Epidermal melanocyte (primary cell): ENCODE measurements around the gene EFCAB12.
A peak's percentile ranks its signal among the peaks of the same experiment; 100 is the strongest.
"Not testable (repeated sequence)": the region's sequence is repeated elsewhere in the genome, so short reads cannot be mapped to it uniquely, and the experiment has no call there.

Experiments
- DNase-seq: peaks from one replicate; pipeline ENCODE4 v3.0.0; 2011; ENCODE audit warnings: low spot score; ENCODE audit not compliant: insufficient read length

Gene EFCAB12

DNA sequence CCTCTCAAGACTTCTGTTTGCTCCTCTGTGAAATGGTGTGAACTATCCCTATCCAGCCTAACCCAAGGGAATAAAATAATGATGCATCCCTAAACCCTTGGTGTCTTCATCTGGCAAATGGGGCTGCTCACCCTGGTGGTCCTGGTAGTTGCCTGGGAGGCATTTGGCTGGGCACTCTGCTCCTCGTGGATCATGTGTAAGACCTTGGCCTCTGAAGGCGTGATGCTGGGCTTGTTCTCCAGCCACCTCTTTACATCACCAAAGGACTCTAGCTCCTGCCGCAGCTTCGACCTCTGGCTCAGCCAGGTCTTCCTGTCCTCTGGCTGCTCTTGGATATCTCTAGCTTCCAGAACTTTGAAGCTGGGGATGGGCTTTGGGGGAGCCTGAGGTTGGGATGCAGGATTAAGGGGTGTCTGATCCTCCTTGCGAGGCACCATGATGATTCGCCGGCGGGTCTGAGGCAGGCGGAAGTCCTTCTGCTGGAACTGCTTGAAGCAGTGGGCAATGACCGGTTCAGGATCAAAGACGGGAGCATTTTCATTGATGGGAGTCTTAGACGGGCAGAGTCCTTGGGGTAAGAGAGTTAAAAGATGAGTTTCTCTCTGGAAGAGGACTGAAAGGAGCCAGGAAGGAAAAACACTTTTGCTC is 7.1 kb downstream of the EFCAB12 start:
- DNase-seq: no peak

DNA sequence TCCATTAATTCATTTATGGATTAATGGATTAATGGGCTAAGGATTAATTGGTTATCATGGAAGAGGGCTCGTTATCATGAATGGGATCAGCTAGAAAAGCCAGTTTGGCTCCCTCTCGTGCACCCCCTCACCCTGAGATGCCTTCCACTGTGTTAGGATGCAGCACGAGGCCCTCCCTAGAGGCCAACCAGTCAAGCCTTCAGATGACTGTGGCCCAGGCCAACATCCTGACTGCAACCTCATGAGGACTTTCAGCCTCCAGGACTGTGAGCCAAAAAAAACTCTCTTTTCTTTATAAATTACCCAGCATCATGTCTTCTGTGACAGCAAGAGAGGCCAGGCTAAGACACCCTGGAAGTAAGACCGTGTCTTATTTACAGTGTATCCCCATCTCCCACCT is 9.0 kb downstream of the EFCAB12 start:
- no peak for DNase-seq

DNA sequence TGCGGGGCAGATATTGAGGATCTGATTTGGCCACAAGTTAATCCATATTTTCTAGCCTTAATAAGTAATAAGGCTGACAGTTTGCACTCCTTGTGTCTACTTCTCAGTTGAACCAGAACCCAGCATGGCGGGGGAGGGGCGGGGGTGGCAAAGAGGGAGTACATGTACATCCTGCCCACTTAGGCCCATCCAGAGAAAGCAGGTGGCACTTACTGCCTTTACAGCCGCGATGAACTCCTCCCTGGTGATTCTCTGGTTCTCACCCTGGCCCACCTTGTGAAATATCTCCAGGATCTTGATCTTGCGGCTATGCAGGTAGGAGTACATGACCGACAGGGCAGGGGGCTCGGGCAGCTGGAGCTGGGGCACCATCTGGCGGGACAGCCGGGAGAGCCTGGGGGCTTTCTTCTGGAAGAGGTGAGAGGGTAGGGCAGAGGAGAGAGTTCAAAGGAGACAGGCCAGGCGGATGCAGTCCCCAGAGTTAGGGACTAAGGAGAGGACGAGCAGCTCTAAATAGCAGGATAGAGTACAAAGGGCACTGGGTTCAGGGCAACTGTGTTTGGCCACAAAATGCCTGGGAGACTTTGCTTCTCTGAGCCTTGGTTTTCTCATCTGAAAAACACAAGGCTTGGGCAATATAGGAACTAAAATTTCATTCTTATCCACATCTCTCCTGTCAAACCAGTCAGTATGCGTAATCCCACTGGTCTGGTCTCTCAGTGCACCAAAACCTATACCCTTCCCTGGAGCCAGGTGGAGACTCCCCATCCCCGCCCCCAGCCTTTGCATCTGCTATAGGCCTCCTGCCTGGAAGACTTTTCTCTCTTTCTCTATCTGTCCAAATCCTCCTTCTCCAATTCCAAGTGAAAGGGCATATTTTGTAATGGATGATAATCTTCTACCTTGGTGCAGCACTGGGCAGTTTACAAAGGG is 10.1 kb downstream of the EFCAB12 start:
- no peak for DNase-seq

DNA sequence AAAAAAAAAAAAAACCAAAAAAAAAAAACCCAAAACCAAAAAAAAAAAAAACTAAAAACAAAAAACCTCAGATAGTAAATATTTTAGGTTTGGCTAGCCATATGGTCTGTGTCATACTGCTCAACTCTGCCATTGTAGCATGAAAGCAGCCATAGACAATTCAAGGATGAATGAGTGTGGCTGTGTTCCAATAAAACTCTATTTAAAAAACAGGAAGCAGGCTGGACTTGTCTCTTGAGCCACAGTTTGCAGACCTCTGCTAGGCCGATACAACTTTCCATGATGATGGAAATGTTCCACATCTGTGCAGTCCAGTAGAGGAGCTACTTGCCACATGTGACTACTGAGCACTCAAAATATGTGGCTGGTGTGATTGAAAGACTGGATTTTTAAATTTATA is 11.1 kb downstream of the EFCAB12 start:
- DNase-seq: no peak

DNA sequence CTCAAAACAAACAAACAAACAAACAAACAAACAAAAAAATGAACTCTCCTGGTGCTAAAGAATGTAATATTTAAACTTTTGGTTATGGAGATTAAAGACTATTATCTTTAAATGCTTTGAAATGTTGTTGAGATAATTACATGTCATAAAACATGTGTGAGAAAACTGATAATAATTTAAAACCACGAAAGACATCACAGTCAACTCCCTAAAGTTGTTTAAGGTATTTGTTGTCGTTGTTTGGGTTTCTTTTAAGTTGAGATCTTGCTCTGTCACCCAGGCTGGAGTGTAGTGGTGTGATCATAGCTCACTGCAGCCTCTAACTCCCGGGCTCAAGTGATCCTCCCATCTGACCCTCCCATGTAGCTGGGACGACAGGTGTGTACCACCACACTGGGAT is 12.0 kb downstream of the EFCAB12 start:
- no peak for DNase-seq

DNA sequence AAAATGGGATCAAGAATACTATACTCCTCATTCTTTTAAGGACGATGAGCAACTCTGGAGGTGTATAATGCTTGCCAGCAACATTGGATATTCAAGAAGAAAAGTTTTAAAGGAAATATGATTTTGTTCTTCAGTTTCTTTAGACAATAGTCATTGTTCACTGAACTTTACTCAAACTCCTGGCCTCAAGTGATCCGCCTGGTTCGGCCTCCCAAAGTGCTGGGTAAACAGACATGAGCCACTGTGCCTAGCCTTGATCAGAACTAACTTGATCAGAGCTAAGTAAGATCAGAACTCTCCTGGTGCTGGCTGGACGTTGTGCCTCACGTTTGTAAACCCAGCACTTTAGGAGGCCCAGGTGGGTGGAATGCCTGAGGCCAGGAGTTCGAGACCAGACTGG is 12.6 kb downstream of the EFCAB12 start:
- no peak for DNase-seq

DNA sequence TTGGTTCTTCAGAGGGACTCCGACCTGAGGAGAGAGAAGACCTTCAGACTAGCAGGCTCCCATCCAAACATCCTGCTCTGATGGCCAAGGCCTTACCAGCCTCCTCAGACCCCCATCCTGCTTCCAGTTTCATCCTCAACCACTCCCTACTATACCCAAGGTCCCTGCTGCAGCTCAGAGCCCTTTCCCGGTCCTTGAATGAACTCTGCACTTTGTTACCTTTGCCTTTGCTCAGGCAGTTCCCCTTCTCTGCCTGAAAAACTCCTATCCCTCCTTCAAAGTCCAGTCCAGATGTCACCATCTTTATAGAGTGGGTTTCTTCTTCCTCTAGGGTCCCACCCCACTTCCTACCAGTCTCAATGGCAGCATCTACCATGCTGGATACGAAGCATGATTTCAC is 13.1 kb downstream of the EFCAB12 start:
- no peak for DNase-seq

DNA sequence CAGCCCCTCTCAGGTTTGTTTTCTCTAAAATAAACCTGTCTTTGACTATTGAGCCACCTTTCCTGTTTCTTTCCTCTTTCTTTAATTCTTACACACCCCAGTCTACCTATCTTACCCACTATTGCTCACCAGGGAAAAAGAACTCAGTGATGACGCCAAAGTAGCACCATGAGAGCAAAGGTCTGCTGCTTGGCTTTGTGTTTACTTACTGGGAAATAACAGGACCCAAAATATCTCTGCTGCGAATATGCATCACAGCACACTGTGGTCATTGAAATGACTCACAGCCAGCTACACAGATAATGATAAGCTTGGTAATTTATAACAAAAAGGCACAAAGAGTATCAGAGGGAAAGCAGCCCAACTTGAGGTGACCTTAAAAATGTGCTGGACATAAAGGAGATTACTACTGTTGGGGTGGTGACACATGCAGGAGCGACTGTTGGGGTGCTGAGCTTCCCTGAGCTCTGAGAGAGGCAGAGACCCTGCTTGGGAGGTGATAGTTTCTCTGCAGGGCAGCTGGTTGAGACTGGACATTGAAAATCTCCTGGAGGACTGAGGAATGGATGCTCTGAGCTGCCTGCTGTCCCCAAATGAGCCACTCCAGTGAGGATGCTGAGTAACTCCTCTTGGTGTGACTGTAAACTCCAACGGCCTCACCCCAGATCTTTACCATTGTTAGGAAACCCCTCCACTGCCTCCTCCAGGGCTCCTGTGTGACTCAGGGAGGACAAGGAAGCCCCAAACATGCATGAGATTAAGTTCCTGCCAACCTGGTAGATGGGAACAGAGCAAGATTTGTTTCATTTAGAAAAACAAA is 14.5 kb downstream of the EFCAB12 start:
- no peak for DNase-seq

DNA sequence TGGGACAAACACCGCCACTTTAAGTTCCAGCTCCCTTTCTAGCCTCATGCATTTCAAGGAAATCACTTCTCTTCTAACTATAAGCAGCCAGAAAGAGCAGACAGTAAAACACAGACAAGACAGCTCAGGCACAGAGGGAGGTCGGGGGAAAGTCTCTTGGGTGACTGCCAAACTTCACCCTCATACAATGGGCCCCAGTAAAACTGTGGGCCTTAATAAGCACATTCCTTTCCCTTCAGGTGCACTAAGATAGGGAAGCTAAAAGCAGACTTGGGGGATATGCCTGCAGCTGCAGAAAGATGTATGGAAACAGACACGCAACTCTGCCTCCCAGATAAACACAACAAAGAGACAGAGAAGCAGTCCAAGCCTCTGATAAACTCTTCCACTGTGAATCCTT is 15.2 kb downstream of the EFCAB12 start:
- not testable (repeated sequence) for DNase-seq

DNA sequence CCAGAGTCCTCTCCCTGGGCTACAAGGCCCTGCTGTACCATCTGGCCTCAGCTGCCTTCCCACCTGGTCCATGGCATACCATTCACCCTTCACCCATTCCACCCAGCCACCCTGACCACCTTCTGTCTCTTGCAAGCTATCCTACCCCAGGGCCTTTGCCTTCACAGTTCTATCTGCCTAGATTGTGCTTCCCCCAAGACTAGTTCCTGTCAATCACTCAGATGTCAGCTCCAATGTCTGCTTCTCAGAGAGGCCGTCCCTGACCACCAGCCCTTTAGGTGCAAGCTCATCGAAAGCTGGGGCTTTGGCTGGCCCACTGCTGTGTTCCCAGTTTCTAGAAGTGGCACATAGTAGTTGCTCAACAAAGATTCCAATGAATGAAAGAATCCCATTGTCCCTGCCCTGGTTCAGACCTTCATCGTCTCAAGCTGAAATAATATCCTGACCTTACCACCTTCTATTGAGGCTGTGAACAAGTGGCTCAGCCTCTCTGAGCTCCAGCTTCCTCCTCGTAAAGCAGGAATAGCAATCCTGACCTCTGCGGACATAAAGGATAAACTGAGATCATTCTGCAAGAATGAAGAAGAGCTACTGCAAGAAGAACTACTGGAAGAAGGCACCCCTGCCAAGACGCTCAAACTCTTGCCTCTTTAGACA is 15.8 kb downstream of the EFCAB12 start:
- no peak for DNase-seq

DNA sequence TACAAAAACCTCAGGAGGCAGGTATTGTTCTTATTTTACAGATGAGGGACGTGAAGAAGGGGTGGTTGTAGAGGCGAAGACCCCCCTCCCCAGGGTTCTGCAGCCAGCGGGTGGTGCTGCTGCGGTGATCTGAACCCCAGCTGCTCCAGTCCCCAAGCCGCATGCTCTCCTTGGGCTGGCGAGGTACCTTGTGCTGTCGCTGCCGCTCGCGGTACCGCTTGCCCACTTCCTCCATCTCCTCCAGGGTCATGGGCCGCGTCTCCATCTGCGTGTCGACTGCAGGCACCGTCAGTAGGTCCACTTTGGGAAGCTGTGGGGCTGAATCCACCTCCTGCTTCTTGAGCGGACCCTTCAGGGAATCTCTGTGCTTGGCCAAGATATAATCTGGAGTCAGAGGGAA is 17.5 kb downstream of the EFCAB12 start:
- DNase-seq: no peak

DNA sequence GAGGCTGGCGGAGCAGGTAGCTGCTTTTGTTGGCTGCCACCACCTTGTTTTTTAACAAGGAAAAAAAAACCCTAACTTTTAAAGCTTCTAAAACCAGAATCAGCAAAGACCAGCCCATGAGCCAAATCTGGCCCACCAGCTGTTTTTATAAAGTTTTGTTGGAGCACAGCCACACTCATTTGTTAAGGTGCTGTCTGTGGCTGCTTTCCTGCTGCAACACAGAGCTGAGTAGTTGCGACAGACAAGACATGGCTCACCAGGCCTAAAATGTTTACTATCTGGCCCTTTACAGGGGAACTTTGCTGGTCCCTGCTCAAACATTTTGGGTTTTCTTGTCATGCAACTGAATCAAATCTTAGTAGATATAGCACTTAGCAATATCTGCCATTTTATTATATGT is 18.9 kb downstream of the EFCAB12 start:
- no peak for DNase-seq

DNA sequence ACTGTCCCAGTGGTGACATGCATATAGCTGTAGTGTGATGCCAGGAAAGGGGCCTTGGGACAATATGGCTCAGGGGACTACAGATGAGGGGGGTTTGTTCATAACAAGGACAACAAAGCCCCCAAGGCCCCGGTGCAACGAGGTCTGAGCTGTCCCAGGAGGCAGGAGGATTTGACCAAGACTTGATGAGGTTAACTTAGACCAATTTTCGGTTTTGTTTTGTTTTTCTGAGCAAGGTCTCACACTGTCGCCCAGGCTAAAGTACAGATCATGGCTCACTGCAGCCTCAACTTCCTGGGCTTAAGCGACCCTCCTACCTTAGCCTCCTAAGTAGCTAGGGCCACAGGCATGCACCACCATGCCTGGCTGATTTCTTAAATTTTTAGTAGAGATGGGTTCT is 23.8 kb downstream of the EFCAB12 start:
- DNase-seq: no peak

DNA sequence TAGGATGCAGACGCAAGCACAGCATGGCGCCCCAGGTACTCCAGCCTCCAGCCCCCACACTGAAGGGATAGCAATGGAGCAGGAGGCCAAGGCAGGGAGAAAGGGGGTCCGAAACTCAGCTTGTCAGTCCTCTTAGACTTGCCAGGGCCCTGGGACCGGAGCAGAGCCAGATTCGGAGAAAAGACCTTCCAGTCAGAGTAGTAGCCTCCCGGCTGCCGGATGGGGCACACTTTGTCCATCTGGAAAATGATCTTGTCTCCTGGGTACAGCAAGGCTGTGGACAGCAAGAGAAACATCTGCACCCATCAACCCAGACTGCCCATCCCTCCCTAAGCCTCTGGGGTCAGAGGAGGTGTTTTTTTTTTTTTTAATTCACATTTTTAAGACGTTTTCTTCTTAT is 24.3 kb downstream of the EFCAB12 start:
- no peak for DNase-seq

DNA sequence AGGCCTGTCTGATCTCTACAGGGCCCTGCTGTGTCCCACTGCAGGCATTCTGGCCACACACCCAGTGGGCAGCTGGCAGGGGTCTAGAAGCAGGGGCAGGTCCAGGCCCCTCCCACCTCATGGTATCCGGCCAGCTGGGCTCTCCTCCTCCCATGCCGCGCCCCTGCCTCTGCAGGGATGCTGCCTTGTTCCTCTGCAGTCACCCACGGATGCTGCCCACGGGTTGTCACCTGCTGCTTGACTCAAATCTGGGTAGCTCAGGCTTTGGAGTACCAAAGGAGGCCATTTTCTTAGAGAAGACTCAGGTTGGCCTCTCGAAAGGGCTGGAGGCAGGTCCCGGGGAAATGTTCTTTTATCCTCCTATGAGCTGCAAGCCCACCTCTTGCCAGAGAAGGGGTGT is 25.0 kb downstream of the EFCAB12 start:
- DNase-seq: no peak

DNA sequence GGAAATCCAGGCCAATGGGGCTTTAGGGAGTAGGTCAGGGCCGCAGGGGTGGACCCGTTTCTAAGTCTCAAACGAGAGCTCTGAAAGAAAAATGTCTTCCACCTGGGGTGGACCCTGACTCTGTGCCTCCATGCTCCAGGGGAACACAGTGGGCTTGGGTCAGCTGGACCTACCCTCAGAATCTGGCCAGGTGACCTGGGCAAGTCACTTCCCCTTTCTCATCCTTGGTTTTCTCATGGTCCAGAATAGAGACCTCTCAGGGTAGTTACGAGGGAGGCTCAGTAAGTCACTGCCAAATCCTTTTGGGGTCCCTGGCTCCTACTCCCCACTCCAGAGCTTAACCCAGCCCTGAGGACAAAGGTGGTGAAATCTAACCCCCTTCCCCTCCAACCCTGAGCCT is 25.8 kb downstream of the EFCAB12 start:
- no peak for DNase-seq

DNA sequence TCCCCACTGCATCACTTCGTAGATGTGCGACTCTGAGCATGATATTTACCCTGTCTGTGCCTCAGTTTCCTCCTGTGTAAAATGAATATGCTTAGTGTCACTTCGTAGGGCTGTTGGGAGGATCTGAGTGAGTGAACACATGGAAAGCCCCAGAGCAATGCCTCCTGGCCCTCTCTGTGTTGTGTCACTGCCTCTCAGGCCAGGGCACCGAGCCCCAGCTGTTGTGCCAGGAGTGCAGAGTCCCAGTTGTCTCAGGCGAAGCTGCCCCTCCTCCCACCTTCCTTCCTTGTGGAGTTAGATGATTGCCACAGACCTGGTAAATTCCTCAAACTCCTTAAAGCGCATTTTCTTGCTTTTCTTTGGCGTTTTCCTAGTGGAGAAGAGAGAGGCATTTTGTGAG is 26.2 kb downstream of the EFCAB12 start:
- DNase-seq: no peak

DNA sequence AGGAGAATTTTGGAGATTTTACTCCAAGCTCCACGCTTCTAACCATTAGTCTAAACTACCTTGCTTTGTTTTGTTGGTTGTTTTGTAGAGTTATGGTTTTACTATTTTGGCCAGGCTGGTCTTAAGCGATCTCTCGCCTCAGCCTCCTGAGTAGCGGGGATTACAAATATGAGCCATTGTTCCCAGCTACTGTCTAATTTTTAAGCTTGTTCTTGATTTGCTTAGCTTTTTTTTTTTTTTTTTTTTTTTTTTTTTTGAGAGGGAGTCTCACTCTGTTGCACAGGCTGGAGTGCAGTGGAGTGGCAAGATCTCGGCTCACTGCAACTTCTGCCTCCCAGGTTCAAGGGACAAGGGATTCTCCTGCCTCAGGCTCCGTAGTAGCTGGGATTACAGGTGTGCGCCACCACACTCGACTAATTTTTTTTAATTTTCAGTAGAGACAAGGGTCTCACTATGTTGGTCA is 28.5 kb downstream of the EFCAB12 start:
- no peak for DNase-seq

DNA sequence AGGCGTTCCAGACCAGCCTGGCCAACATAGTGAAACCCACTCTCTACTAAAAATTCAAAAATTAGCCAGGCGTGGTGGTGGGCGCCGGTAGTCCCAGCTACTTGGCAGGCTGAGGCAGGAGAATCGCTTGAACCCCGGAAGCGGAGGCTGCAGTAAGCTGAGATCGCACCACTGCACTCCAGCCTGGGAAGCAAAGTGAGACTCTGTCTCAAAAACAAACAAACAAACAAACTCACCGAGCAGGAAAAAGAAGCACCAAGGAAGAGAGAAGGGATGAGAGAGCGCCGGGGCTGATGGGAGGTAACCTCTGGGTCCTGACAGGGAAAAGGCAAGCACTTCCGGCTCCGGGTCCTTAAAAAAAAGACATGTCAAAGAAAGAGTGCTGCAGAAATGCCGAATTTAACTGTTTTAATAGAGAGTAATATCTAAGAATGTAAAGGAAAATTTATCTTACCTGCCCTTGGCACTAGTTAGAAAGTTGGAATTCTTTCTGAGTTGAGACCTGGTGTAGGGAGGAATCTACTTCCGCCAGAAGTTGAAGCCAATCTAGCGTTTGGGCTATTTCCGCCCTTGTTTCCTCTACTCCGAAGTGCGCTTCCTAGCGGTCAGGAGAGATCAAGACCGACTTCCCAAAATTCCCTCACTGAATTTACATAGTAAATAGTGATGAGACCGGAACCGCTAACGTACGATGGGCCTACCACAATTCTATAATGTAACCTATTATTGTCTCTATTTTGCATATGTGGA is 29.1 kb downstream of the EFCAB12 start:
- peak; percentile 94 for DNase-seq

DNA sequence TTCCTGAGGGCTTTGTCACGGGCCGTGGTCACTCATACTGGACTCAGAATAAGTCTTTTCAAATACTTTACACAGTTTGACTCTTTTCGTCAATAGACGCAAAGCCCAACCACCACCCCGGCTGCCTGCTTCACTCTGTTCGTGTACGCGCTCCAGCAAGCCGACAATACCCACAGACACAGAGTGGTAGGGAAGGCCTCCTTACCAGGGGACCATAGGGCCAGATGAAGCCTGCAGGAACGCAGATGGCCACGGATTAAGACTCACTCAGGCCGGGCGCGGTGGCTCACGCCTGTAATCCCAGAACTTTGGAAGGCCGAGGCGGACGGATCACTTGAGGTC is 29.7 kb downstream of the EFCAB12 start:
- no peak for DNase-seq
